Sigmoid colon (tissue), 7 donors: Measurements from ENCODE around the gene ALPP. TPM values are rescaled to one million over a fixed set of nuclear protein-coding genes. Genes with fewer than 3 reads are reported as not detected.
A peak's percentile ranks its signal among the peaks of the same experiment; 100 is the strongest.

Experiments used
- DNase-seq: peaks from one replicate; pipeline ENCODE4 v3.0.0-alpha.2; 2019
- H3K27ac ChIP-seq, 4 donors: fragments of 200-600 bp; sonication (generic); one replicate each; pipeline ENCODE4 v1.5.1; 2016 to 2019; ENCODE audit warnings: mild to moderate bottlenecking in 1 of 4
- H3K27me3 ChIP-seq, 3 donors: fragments of 200-600 bp; sonication (generic); one replicate each; pipeline ENCODE4 v1.5.1; 2019; ENCODE audit warnings: mild to moderate bottlenecking in 1 of 3
- H3K36me3 ChIP-seq, 4 donors: fragments of 200-600 bp; sonication (generic); one replicate each; pipeline ENCODE4 v1.5.1; 2016 to 2019
- H3K4me1 ChIP-seq, 4 donors: fragments of 200-600 bp; sonication (generic); one replicate each; pipeline ENCODE4 v1.5.1; 2017 to 2019
- H3K4me3 ChIP-seq, 4 donors: fragments of 200-600 bp; sonication (generic); one replicate each; pipeline ENCODE4 v1.5.1; 2017 to 2019; ENCODE audit warnings: mild to moderate bottlenecking in 2 of 4, moderate library complexity in 1 of 4
- H3K9me3 ChIP-seq, 4 donors: fragments of 200-600 bp in 3 of 4; sonication (generic) in 3 of 4; one replicate each; pipeline versions ENCODE4 v1.5.1 to v1.6.1; 2013 to 2019
- CTCF ChIP-seq, 4 experiments: fragments of 450-650 bp in 3 of 4; fragments of 200-600 bp in 1 of 4; IDR thresholded peaks; one replicate each; pipeline ENCODE4 v1.5.1; 2016 to 2019; ENCODE audit warnings: antibody characterized with exemption in 4 of 4, mild to moderate bottlenecking in 3 of 4, moderate library complexity in 2 of 4
- EP300 ChIP-seq, 4 donors: sonication (generic); formaldehyde crosslinking; IDR thresholded peaks; one replicate each; pipeline ENCODE4 v1.6.1; 2017; ENCODE audit warnings: antibody characterized with exemption in 4 of 4
- POLR2A ChIP-seq, 2 donors: fragments of 450-650 bp; IDR thresholded peaks; one replicate each; pipeline ENCODE4 v1.6.1; 2016; ENCODE audit warnings: antibody characterized with exemption in 2 of 2, mild to moderate bottlenecking in 2 of 2, moderate library complexity in 2 of 2
- POLR2AphosphoS5 ChIP-seq, 4 donors: sonication (generic); formaldehyde crosslinking; IDR thresholded peaks; one replicate each; pipeline ENCODE4 v1.6.1; 2017; ENCODE audit warnings: antibody characterized with exemption in 4 of 4
- WGBS, 2 donors: extraction: QIAGEN DNeasy Blood & Tissue Kit; methylation state at CpG; one replicate each; pipeline ENCODE4 v1.1.7; 2013; 5-methylcytosine and 5-hydroxymethylcytosine counted together
- intact Hi-C: fragments of 100-400 bp; cut with DNase I; formaldehyde crosslinking; loops from one replicate; pipeline ENCODE4 v1.15.1; 2023
- polyA plus RNA-seq, 3 donors: library from polyadenylated mRNA; stranded (reverse); fragments of 200-250 nt; gene quantifications; one replicate each; pipeline ENCODE4 v1.2.3, GENCODE V29; 2013
- total RNA-seq, 4 donors: library from RNA; depleted of rRNA; stranded (reverse); fragments of >200 nt; gene quantifications; one replicate each; pipeline ENCODE4 v1.1.0, GENCODE V29; 2016
- donor health status: healthy with polysubstance abuse.
- donor health status: Bipolar disorder and iron deficiency.
- donor health status: healthy.

Gene ALPP
- total and polyA plus RNA-seq, 7 donors, result 0.03 TPM; not detected in 6

- no peak for TF ChIP-seq EP300 (IDR thresholded peaks at IDR 0.05)
- TF ChIP-seq CTCF (IDR thresholded peaks at IDR 0.05), result no peak
- intact Hi-C loops, result no loop called here
- Histone ChIP-seq H3K27ac (no peak overlapping the region), H3K4me1 (no peaks in the 10 kb centered on the region), H3K4me3 (no peak overlapping the region), H3K9me3 (no peaks in the 10 kb centered on the region), H3K36me3 (no peaks in the 10 kb centered on the region), H3K27me3 (peaks cover 0 to 11% (median 6%) of the 10 kb centered on the region in 3 donors)
- 65 to 88% methylated on average over 5 of the region's 5 CpGs for WGBS, 2 donors
- no peak for DNase-seq
Observed at GRCh38 chr2:232398293-232399034, 19.9 kb downstream of the ALPP start.

DNA sequence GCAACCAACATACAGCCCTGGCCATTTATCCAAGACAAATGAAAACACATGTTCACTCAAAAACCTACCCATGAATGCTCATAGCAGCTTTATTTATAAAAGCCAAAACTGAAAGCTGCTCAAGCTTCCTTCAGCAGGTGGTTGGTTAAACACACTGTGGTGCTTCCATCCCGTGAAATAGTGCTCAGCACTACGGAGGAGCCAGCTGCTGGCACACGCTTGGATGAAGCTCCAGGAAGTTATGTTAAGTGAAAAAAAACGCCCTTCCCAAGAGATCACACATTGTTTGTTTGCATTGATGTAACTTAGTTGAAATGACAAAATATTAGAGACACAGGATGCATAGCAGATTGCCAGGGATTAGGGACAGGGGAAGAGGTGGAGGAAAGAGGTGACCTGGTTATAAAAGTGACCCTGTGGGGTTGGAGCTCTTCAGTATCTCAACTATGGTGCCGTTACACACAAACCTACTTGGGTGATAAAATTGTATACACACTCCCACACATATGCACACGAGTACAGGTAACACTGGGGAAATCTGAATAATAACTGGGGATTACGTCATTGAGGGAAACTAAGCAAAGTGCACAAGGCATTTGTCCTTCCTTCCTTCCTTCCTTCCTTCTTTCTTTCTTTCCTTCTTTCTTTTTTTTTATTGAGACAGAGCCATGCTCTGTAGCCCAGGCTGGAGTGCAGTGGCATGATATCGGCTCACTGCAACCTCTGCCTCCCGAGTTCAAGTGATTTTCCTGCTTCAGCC is 21.9 kb downstream of the ALPP start:
- intact Hi-C loops, result no loop called here
- 32 to 56% methylated on average over 9 of the region's 9 CpGs for WGBS, 2 donors

GRCh38 chr2:232402518-232402917 is 24.0 kb downstream of the ALPP start:
- no peak for TF ChIP-seq CTCF (IDR thresholded peaks at IDR 0.05)
- no peak for TF ChIP-seq EP300 (IDR thresholded peaks at IDR 0.05)
- no peak for TF ChIP-seq POLR2A (IDR thresholded peaks at IDR 0.05)
- TF ChIP-seq POLR2AphosphoS5 (IDR thresholded peaks at IDR 0.05), result no peak
- Histone ChIP-seq H3K27me3 (peaks cover 0 to 11% (median 6%) of the 10 kb centered on the region in 3 donors), H3K36me3 (no peaks in the 10 kb centered on the region), H3K27ac (no peak overlapping the region), H3K4me3 (no peak overlapping the region), H3K4me1 (no peaks in the 10 kb centered on the region), H3K9me3 (no peaks in the 10 kb centered on the region)
- DNase-seq, result no peak
- intact Hi-C loops, result no loop called here
- 92 to 93% methylated on average over 3 of the region's 3 CpGs for WGBS, 2 donors

More for the DNA sequence above, 21.9 kb downstream of the ALPP start:
- H3K27me3 ChIP-seq, result peaks cover 0 to 11% (median 6%) of the 10 kb centered on the region in 3 donors
- no peak overlapping the region for H3K27ac ChIP-seq
- no peaks in the 10 kb centered on the region for H3K36me3 ChIP-seq
- DNase-seq, result no peak
- no peaks in the 10 kb centered on the region for H3K9me3 ChIP-seq
- no peaks in the 10 kb centered on the region for H3K4me1 ChIP-seq
- no peak for TF ChIP-seq CTCF (IDR thresholded peaks at IDR 0.05)
- TF ChIP-seq EP300 (IDR thresholded peaks at IDR 0.05), result no peak
- no peak for TF ChIP-seq POLR2A (IDR thresholded peaks at IDR 0.05)
- no peak for TF ChIP-seq POLR2AphosphoS5 (IDR thresholded peaks at IDR 0.05)
- no peak overlapping the region for H3K4me3 ChIP-seq

- Histone ChIP-seq H3K36me3 (no peaks in the 10 kb centered on the region), H3K27me3 (peaks cover 0 to 13% (median 0%) of the 10 kb centered on the region in 3 donors), H3K27ac (no peak overlapping the region), H3K4me3 (no peak overlapping the region), H3K4me1 (no peaks in the 10 kb centered on the region), H3K9me3 (no peaks in the 10 kb centered on the region)
- peak; percentile 34 for DNase-seq
- TF ChIP-seq POLR2A (IDR thresholded peaks at IDR 0.05) (no peak), EP300 (IDR thresholded peaks at IDR 0.05) (no peak), POLR2AphosphoS5 (IDR thresholded peaks at IDR 0.05) (no peak), CTCF (IDR thresholded peaks at IDR 0.05) (no peak)
- 90 to 95% methylated on average over 11 of the region's 11 CpGs for WGBS, 2 donors
- intact Hi-C loops, result no loop called here
Observed at GRCh38 chr2:232405943-232406510, 27.5 kb downstream of the ALPP start.
